ENCODE measurements around the gene STOML1. TPM values are rescaled to one million over a fixed set of nuclear protein-coding genes. Genes with fewer than 3 reads are reported as not detected.

Gene STOML1
- total RNA-seq, 1 experiment from 2014 or later = 2.5 TPM

- Mint-ChIP-seq H3K27ac (no peak overlapping the region; a peak in 1 of 7 replicates), H3K36me3 (ENCODE audit: insufficient read depth in 1 of 3, low read depth in 3 of 3) (no peaks in the 10 kb centered on the region; a peak in 1 of 7 replicates), H3K27me3 (ENCODE audit: low read depth) (peaks cover 14% of the 10 kb centered on the region), H3K4me1 (peaks cover 28 to 42% of the 10 kb centered on the region in 2 experiments), H3K9me3 (peaks cover 0 to 2% of the 10 kb centered on the region in 2 experiments; a peak in 1 of 5 replicates), H3K4me3 (no peak overlapping the region)
- WGBS (ENCODE audit: extremely low coverage, insufficient read length, low lambda C conversion rate) = no CpG with 5 or more reads among the region's 6 CpGs
- no peak overlapping the region for H2BK15ac ChIP-seq (ENCODE audit: low read depth, low read length)
- H3K79me1 ChIP-seq (ENCODE audit: insufficient read depth, low read depth, low read length, poor library complexity, severe bottlenecking) = no peaks in the 10 kb centered on the region
- no peak overlapping the region for H2BK120ac ChIP-seq (ENCODE audit: low read depth, low read length, poor library complexity, severe bottlenecking)
- no peak overlapping the region for H4K91ac ChIP-seq (ENCODE audit: insufficient read length, low read depth, low read length)
- H3K9me3 ChIP-seq (ENCODE audit: control insufficient read depth, low read depth, low read length) = no peaks in the 10 kb centered on the region
- H2AK5ac ChIP-seq (ENCODE audit: insufficient read length, low read length) = no peak overlapping the region
- no peak overlapping the region for H4K5ac ChIP-seq (ENCODE audit: insufficient read length, low read depth, low read length)
- no peak overlapping the region for H3K18ac ChIP-seq (ENCODE audit: insufficient read length, low read depth, low read length)
- H3K14ac ChIP-seq (ENCODE audit: insufficient read depth, low read length) = no peak overlapping the region
- no peaks in the 10 kb centered on the region for H3K27me3 ChIP-seq (ENCODE audit: insufficient read depth, low read length)
- H3K4ac ChIP-seq (ENCODE audit: low read depth, low read length) = no peak overlapping the region
- no peak overlapping the region for H3K9ac ChIP-seq (ENCODE audit: extremely low read depth, insufficient read length, low read length)
- DNase-seq = no peak
- peaks cover 4% of the 10 kb centered on the region; the same call in 1 of the 2 replicates for H3K4me1 ChIP-seq (ENCODE audit: insufficient read depth, low read length)
- H2BK5ac ChIP-seq (ENCODE audit: insufficient read length, low read length) = no peak overlapping the region
- H3K23me2 ChIP-seq (ENCODE audit: insufficient read length, low read depth, low read length, poor library complexity, severe bottlenecking) = peaks cover 2% of the 10 kb centered on the region
- H4K8ac ChIP-seq (replicated peaks; ENCODE audit: insufficient read length, low read depth, low read length) = no peak overlapping the region
- no peak overlapping the region for H3K27ac ChIP-seq (ENCODE audit: insufficient read length, low read depth, low read length)
- no peaks in the 10 kb centered on the region for H4K20me1 ChIP-seq (ENCODE audit: control insufficient read depth, insufficient read depth, insufficient read length)
- H3K23ac ChIP-seq (ENCODE audit: insufficient read length, low read depth, low read length) = no peak overlapping the region
- H3T11ph ChIP-seq (ENCODE audit: low read length) = no peak overlapping the region
- H3K56ac ChIP-seq (ENCODE audit: insufficient read length, low read depth, low read length) = no peak overlapping the region
- TF ChIP-seq CTCF (conservative IDR thresholded peaks at IDR 0.05) = no peak
- H2BK20ac ChIP-seq (ENCODE audit: low read depth, low read length, poor library complexity, severe bottlenecking) = no peak overlapping the region
- no peak overlapping the region for H3K4me2 ChIP-seq (ENCODE audit: insufficient read depth, insufficient read length, low read length)
- no peak overlapping the region for H2BK12ac ChIP-seq (ENCODE audit: insufficient read length, low read depth, low read length)
- H3K79me2 ChIP-seq (ENCODE audit: insufficient read depth, low read length) = no peaks in the 10 kb centered on the region
- H2AFZ ChIP-seq (ENCODE audit: low read length) = no peak overlapping the region
Measured at GRCh38 chr15:73969151-73969759, 22.8 kb downstream of the STOML1 start.

Data from H9 (cell line).